ENCODE results near the gene PHETA1.

PHETA1 gene

GRCh38 chr12:111368291-111368787 lies 556 bp downstream of the PHETA1 start:
- DNase-seq, result no peak

DNA sequence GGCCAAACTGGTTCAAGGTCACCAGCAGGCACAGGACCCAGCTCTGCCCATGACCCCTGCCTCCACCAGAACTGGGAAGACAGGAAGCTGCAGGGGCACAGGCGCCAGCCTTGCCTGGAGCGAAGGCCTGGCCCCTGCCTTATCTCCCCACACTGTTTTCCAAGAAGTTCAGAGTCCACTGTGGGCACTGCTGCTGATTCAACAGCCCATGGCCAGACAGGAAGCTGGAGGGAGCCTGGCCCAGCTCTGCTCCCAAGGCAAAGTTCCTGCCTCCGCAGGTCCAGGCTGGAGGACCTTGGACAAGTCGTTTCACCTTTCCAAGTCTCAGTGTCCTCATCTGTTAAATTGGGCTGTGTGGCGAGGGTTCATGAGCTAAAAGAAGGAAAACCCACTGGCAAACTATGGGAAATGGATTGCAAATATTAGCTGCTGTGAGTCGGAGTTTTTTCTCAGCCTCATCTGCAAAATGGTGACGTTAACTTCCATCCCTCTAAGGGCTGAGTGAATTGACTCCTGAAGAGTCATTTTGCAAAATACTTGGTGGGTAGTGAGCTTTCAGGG lies 1.2 kb downstream of the PHETA1 start:
- DNase-seq, result no peak

- DNase-seq, result no peak
Measured at GRCh38 chr12:111366583-111366982, 2.3 kb downstream of the PHETA1 start.

GRCh38 chr12:111366075-111366474 lies 2.8 kb downstream of the PHETA1 start:
- no peak for DNase-seq

- DNase-seq, result no peak
Measured at GRCh38 chr12:111363578-111363977, 5.3 kb downstream of the PHETA1 start.

- DNase-seq, result no peak
Measured at GRCh38 chr12:111362687-111363475, 6.0 kb downstream of the PHETA1 start.

DNA sequence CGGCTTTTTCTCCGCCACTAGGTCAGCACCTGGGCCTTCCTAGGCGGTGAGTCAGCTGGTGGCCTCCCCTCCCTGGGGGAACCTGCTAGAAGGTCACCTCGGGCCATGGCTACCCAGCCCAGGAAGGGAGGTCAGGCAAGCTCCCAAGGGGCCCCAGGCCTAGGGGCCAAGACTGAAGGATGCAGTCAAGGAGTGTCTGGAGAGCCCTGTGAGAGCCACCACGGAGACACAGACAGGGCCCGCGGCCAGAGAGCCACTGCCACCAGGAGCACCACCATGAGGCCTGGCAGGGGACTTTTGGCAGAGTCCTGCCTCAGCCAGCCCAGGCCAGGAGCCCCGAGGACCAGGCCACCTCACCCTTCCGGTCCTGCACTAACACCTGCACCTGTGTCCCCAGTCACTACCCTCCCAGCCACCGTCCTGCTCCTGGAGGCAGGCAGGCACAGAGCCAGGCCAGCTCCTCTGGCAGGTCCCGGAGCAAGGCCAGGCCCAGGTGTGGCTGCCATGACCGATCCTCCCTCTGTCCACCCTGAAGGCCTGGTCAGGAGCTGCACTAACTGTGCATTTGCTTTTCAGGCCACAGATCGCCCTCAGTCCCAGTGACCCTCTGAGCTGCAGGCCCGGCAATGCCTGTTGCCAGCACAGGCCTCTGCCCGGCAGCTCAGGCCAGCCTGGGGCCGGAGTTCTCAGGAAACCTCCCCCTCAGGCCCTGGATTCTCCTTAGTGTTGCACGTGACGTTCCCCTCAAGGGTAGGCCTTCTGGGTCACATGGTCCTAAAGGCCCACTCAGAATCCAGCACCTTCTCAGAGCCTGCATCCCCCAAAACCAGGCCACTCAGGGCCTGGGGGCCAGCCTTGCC lies 6.9 kb downstream of the PHETA1 start:
- DNase-seq, result no peak

DNA sequence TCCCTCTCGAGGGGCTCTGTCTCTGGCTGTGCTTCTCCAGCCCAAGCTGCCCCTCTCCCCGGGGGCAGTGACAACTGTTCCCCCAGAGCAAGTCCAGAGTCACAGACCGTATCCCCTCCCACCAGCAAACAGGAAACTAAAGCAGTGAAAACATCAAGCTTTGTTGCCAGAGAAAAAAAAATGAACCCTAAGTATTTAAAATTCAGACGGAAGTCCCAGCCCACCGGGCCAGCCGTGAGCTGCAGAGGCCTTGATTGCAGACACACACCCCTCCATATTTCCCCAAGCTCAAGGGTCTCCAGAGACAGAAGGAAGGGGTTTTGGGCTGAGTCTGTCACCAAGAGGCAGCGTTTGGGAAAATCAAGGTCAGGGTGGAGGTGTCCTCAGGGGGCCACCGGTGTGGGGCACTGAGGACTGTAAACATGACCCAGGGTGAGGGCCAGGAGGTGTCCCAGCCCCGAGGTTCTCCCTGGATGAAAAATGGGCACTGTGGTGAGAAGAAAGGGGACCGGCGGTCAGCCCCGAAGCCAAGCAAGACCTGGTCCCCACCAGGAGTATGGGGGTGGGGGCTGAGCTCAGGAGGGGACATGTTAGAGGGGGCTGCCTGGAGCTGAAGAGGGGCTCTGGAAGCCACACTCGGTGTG lies 7.7 kb downstream of the PHETA1 start:
- no peak for DNase-seq

GRCh38 chr12:111360325-111360930 lies 8.5 kb downstream of the PHETA1 start:
- DNase-seq, result no peak

- no peak for DNase-seq
Measured at GRCh38 chr12:111359914-111360276, 9.0 kb downstream of the PHETA1 start.

GRCh38 chr12:111359231-111359913 lies 9.5 kb downstream of the PHETA1 start:
- DNase-seq, result no peak

- no peak for DNase-seq
Measured at GRCh38 chr12:111355201-111355925, 13.5 kb downstream of the PHETA1 start.

- no peak for DNase-seq
Measured at GRCh38 chr12:111354511-111354910, 14.4 kb downstream of the PHETA1 start.

- DNase-seq, result no peak
Measured at GRCh38 chr12:111353603-111354295, 15.1 kb downstream of the PHETA1 start.

DNA sequence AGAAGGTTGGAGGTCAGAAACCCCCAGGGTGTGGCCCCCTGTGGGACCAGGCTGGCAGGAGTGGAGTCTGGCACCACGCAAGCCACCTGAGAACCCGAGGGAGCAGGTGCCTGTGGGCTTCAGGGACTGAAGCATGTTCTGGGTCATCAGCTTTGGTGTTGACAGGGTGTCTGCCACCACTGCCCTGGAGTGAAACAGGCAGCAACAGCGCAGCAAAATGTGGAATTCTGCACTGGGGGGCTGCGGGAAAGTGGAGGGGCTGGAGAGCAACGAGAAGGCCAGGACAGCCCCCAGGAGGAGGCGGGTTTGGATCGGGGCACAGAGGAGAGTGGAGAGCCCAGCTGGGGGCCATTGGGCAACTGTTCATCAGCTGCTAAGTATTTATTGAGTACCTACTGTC lies 15.9 kb downstream of the PHETA1 start:
- no peak for DNase-seq

- DNase-seq, result no peak
Measured at GRCh38 chr12:111352296-111352993, 16.4 kb downstream of the PHETA1 start.

- DNase-seq, result no peak
Measured at GRCh38 chr12:111351026-111351425, 17.9 kb downstream of the PHETA1 start.

DNA sequence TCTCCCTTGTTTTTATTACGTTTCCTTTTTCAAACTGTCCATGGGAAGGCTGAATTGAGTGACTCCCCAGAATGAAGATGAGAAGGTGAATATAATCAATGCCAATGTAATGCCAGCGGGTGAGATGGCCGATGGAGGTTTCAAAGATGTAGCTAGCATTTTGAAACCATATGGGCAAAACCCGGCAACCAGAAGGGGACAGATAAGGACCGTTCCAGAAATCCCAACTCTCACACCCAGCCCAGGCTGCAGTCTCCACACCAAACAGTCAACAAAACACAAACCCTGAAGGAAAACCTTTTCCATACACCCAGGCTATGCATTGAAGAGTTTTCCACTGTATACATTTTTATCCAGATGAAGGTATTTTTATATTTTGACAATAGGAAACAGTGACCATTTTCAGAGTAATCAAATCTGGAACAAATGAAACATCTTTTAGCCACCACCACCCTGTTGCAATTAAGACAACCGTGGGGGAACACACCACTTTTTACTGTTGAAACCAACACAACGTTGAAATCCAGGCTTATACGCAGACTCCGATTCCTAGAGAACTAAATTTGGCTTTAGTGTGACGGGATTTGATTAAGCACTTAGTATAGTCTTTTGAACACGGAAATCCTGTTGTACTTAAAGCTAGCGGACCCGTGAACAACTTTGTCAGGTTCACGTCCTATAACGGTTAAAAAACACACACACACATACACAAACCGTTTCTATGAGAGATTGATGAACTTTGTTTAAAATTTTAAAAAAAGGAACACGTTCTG lies 19.0 kb downstream of the PHETA1 start:
- no peak for DNase-seq

- no peak for DNase-seq
Measured at GRCh38 chr12:111349101-111349747, 19.7 kb downstream of the PHETA1 start.
